PC-9 (cell line): ENCODE results near the gene CITED4.

ENCODE experiments used
- EZH2 ChIP-seq: fragments of 200-600 bp; sonication (generic); IDR thresholded peaks from 2 replicates; pipeline ENCODE4 v1.8.0; 2017; ENCODE audit warnings: antibody characterized with exemption, low read depth
- TF ChIP-seq, protein P1 (sequence below): fragments of 200-600 bp; sonication (generic); conservative IDR thresholded peaks from 2 replicates; pipeline ENCODE4 v1.6.1; 2017; ENCODE audit warnings: mixed run types, antibody characterized with exemption, mild to moderate bottlenecking, moderate library complexity

DNA sequence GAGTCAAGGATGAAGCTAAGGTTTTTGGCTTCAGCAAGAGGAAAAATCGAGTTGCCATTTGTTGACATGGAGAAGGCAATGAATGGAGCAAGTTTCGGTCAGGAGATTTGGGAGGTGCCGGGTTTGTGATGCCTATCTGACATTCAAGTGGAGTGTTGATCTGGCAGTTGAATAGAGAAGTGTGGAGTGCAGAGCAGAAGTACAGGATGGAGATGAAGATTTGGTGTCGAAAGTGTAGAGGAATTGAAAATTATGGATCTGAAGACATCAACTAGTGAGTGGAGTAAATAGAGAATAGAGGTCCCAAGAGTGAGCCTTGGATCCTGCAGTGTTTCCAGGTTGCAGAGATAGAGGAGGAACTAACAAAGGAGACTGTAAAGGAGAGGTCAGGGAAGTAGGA, 25.9 kb downstream of the CITED4 start:
- TF ChIP-seq, protein P1, sequence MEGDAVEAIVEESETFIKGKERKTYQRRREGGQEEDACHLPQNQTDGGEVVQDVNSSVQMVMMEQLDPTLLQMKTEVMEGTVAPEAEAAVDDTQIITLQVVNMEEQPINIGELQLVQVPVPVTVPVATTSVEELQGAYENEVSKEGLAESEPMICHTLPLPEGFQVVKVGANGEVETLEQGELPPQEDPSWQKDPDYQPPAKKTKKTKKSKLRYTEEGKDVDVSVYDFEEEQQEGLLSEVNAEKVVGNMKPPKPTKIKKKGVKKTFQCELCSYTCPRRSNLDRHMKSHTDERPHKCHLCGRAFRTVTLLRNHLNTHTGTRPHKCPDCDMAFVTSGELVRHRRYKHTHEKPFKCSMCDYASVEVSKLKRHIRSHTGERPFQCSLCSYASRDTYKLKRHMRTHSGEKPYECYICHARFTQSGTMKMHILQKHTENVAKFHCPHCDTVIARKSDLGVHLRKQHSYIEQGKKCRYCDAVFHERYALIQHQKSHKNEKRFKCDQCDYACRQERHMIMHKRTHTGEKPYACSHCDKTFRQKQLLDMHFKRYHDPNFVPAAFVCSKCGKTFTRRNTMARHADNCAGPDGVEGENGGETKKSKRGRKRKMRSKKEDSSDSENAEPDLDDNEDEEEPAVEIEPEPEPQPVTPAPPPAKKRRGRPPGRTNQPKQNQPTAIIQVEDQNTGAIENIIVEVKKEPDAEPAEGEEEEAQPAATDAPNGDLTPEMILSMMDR = no peak
- no peak for TF ChIP-seq EZH2
